HG03060 (cell line): ENCODE results near the gene GATB.
A peak's percentile ranks its signal among the peaks of the same experiment; 100 is the strongest.

Source experiments
- ATAC-seq: cut with Tn5 transposase; IDR thresholded peaks from one replicate; pipeline ENCODE4 v1.9.1; 2021; ENCODE audit warnings: low read depth, moderate number of reproducible peaks; ENCODE audit not compliant: unreplicated experiment

GATB gene, protein sequence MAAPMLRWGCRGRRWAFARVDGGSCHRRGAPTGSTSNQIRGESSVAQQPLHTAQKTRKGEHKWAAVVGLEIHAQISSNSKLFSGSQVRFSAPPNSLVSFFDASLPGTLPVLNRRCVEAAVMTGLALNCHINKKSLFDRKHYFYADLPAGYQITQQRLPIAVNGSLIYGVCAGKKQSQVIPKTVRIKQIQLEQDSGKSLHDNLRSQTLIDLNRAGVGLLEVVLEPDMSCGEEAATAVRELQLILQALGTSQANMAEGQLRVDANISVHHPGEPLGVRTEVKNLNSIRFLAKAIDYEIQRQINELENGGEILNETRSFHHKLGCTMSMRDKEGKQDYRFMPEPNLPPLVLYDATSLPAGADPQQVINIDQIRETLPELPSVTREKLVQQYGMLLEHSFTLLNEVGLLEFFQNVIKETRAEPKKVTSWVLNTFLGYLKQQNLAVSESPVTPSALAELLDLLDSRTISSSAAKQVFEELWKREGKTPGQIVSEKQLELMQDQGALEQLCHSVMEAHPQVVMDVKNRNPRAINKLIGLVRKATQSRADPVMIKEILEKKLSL

GRCh38 chr4:151760712-151761661 is at the start of gene GATB:
Gene GATB, minus strand, starts transcription at chr4:151761007. Its CDS starts 25 bp downstream, at chr4:151760982.
- ATAC-seq: peak; percentile 98

- no peak for ATAC-seq
Observed at GRCh38 chr4:151810476-151810875, 49.7 kb upstream of the GATB start.

- no peak for ATAC-seq
Observed at GRCh38 chr4:151809716-151810115, 48.9 kb upstream of the GATB start.

DNA sequence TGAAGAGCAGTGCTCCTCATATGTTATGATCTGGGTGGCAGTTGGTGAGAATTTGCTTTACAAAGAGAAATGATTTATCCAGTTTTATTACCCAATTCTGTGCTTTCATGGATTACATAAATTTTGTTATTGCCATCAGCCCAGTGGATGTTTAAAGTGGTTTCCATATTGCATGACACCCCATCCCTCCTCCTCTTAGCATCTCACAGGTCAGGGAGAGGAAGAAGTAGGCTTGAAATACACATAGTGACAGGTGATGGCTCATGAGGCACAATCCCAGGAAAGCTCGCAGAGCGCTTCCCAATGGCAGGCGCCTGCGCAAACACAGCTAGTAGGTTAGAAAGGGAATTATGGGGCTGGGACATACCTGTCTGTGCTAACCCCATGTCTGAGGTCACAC is 47.7 kb upstream of the GATB start:
- no peak for ATAC-seq

DNA sequence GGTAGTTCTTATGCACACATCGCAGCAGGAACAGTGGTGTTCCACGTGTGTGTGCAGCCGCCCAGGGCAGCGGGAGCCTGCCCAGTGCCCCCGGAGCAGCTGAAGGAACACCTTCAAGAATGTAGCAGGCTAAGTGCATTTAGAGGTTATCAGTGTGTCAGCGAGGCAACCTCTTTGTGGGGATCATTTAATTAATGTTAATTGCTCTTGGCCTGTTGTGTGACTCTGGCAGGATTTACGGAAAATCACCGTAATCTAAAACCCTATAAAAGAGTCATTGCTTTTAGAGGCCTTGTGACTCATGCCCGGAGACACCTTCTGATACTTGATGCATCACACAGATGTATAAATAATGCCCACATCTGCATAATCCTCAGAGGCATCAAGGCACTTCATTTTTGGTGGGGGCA is 47.3 kb upstream of the GATB start:
- ATAC-seq: no peak

- ATAC-seq: no peak
Observed at GRCh38 chr4:151807220-151807619, 46.4 kb upstream of the GATB start.

DNA sequence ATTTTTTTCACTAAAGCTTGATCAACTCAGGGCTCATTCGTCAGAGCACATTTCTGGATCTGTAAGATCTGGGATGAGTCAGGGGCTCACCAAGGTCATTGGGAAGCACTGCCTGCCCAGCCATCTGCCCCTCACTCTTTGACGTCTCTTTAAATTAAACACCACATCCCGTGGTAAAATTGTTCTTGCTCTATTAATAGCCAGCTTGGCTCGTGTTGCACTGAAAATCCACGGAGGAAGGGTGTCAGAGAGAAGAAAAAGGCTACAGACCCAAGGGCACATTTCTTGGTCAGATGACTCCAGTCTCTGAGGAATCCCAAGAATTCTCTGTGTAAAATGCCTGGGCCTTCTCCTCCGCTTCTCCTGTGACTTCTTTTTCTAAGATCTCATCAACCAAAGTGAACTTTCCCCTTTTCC is 45.7 kb upstream of the GATB start:
- no peak for ATAC-seq

- no peak for ATAC-seq
Observed at GRCh38 chr4:151804821-151805220, 44.0 kb upstream of the GATB start.

DNA sequence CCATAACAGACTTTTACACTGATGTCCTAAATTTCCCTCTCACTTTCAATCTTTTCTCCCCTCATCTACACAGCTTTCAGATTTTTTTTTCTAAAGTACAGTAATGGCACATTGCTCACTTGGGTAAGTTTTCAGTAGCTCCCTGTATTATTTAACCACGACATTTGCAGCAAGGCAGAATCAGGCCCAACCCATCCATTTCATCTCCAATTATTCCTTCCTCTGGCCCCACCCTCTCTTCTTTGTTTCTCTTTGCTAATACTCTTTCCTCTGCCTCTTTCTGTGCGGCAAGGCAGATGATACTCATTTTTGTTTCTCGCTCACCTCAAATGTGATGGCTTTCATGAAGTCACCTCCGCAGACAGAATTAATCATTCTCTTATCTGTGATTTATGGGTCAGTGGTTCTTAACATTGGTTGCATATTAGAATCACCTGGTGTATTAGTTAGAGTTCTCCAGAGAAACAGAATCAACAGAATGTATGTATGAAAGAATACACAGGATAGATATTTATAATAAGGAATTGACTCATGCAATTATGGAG is 43.4 kb upstream of the GATB start:
- ATAC-seq: no peak

- ATAC-seq: no peak
Observed at GRCh38 chr4:151803246-151803645, 42.4 kb upstream of the GATB start.

- ATAC-seq: no peak
Observed at GRCh38 chr4:151801547-151802516, 41.0 kb upstream of the GATB start.

- no peak for ATAC-seq
Observed at GRCh38 chr4:151799417-151800012, 38.7 kb upstream of the GATB start.

- peak; percentile 77 for ATAC-seq
Observed at GRCh38 chr4:151798678-151799416, 38.0 kb upstream of the GATB start.

DNA sequence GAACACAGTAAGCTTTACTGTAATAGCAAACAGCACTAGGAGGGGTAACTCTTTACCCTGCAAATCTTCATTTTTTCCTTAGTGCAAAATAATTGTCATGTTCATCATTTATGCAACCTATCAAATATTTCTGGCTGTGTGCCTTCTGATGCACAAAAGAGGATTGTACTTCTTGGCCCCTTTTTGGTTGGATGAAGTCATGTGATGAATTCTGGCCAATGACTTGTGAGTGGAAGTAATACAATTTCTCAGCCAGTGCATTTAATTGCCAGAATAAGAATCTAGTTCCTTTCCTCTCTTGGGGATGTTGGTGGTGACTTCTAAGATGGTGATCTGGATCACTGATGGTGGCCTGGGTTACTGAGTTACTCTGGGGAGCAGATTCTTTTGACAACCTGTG is 37.0 kb upstream of the GATB start:
- no peak for ATAC-seq

DNA sequence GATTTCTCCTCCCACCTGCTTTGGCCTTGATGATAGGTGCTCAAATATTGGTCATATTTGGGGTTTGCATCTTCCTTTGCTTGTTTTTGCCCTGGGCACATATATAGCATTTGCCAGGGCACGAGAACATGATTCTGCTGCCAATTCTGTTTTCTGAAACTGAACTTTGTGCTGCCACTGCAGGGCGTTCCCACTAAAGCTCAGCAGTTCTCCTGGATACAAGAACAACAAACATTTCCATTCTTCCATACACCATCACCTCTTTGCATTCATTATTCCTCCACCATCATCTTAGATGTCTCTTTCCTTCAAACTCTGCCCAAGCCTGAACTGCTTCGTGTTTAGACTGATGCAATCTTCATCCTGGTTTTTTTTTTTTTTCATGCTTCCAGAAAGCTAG is 36.3 kb upstream of the GATB start:
- ATAC-seq: no peak

GRCh38 chr4:151796106-151796505 is 35.3 kb upstream of the GATB start:
- no peak for ATAC-seq

- no peak for ATAC-seq
Observed at GRCh38 chr4:151792995-151793394, 32.2 kb upstream of the GATB start.

DNA sequence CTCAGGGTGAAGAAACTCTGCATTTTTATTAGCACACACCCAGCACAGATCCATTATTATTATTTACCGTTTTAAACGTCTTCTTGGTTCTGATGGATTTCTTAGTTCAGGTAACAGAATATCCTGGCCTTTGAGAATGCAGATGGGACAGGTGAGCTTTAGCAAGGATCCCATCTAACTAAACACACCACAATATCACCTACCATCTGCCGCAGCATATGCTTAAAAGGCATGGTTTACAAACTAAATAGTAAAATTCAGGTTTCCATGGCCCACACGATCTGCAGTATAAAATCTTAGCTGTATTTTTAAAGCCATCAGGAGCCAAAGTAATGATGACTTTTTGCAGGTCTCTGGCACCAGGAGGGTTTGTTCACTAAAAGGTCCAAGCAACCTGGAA is 31.7 kb upstream of the GATB start:
- ATAC-seq: no peak

- no peak for ATAC-seq
Observed at GRCh38 chr4:151788021-151788420, 27.2 kb upstream of the GATB start.
